Measurements from ENCODE around the gene P2RX1. TPM values are rescaled to one million over a fixed set of nuclear protein-coding genes. Genes with fewer than 3 reads are reported as not detected.

P2RX1 gene
- total and polyA plus RNA-seq, 2 donors (not counting 1 experiment from before 2014, with no cell fraction given), result 25.7 to 84.7 TPM

GRCh38 chr17:3890082-3890877 is 26.0 kb downstream of the P2RX1 start:
- H3K36me3 ChIP-seq (replicated peaks in 1 of 2; ENCODE audit: control extremely low read depth in 1 of 2, control insufficient read depth in 1 of 2, extremely low read depth in 1 of 2, insufficient read depth in 2 of 2, low read length in 1 of 2), result no peaks in the 10 kb centered on the region
- peak overlapping the region; percentile 65 for H3K27ac Mint-ChIP-seq
- H3K9me3 ChIP-seq (ENCODE audit: control extremely low read depth in 1 of 3, control insufficient read depth in 2 of 3, insufficient read depth in 1 of 3, low read length in 2 of 3), result no peaks in the 10 kb centered on the region
- no peaks in the 10 kb centered on the region for H3K27me3 ChIP-seq (replicated peaks in 1 of 4; ENCODE audit: control extremely low read depth in 1 of 4, control insufficient read depth in 3 of 4, insufficient read depth in 4 of 4, low read length in 3 of 4)
- 41% methylated on average over 22 of the region's 22 CpGs for WGBS (ENCODE audit: insufficient coverage)
- H3K4me2 ChIP-seq (replicated peaks; ENCODE audit: low read depth, low read length, poor library complexity, severe bottlenecking), result no peak overlapping the region
- H3K4me1 Mint-ChIP-seq, result peaks cover 57% of the 10 kb centered on the region
- no peak for TF ChIP-seq EZH2 (IDR thresholded peaks at IDR 0.05; ENCODE audit: borderline replicate concordance, insufficient read depth, low read depth, low read length, poor library complexity, severe bottlenecking)
- TF ChIP-seq, protein P1, sequence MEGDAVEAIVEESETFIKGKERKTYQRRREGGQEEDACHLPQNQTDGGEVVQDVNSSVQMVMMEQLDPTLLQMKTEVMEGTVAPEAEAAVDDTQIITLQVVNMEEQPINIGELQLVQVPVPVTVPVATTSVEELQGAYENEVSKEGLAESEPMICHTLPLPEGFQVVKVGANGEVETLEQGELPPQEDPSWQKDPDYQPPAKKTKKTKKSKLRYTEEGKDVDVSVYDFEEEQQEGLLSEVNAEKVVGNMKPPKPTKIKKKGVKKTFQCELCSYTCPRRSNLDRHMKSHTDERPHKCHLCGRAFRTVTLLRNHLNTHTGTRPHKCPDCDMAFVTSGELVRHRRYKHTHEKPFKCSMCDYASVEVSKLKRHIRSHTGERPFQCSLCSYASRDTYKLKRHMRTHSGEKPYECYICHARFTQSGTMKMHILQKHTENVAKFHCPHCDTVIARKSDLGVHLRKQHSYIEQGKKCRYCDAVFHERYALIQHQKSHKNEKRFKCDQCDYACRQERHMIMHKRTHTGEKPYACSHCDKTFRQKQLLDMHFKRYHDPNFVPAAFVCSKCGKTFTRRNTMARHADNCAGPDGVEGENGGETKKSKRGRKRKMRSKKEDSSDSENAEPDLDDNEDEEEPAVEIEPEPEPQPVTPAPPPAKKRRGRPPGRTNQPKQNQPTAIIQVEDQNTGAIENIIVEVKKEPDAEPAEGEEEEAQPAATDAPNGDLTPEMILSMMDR (IDR thresholded peaks at IDR 0.05), result no peak
- intact Hi-C loops (cut with micrococcal nuclease), result no loop called here
- H3K9me3 Mint-ChIP-seq (ENCODE audit: insufficient read depth), result no peaks in the 10 kb centered on the region
- no peak overlapping the region for H3K4me3 ChIP-seq (ENCODE audit: control extremely low read depth in 1 of 5, extremely low read depth in 1 of 5, insufficient read depth in 1 of 5, low read depth in 2 of 5, low read length in 4 of 5)
- H3K27me3 Mint-ChIP-seq, result no peaks in the 10 kb centered on the region
- no peaks in the 10 kb centered on the region for H4K20me1 ChIP-seq (ENCODE audit: control insufficient read depth, insufficient read depth, low read length, poor library complexity, severe bottlenecking)
- peaks cover 39 to 61% of the 10 kb centered on the region in 2 donors for H3K4me1 ChIP-seq (ENCODE audit: control insufficient read depth in 2 of 2, insufficient read depth in 2 of 2, low read length in 2 of 2)
- H3K9ac ChIP-seq (ENCODE audit: low read length), result no peak overlapping the region
- peaks cover 15% of the 10 kb centered on the region for H3K79me2 ChIP-seq (ENCODE audit: control insufficient read depth, insufficient read depth, low read length)
- no peak overlapping the region for H3K27ac ChIP-seq (ENCODE audit: low read length in 2 of 2)
- DNase-seq (no peak), ATAC-seq (ENCODE audit: low read depth) (peak; percentile 3)
- ChIA-PET POLR2A (interaction anchor here (1.2 to 2.1 kb wide), 4 partner anchors 14 to 23 kb away, joined by 4 to 12 read pairs (median 4); no protein-coding TSS in a partner anchor), CTCF (interaction anchor here (0.6 to 2.6 kb wide), 7 partner anchors 12 to 153 kb away, joined by 3 to 11 read pairs (median 3); no protein-coding TSS in a partner anchor)
- H3K4me3 Mint-ChIP-seq, result peak overlapping the region; percentile 93
- H2AFZ ChIP-seq (ENCODE audit: insufficient read depth, low read depth, low read length, poor library complexity, severe bottlenecking), result no peak overlapping the region
